HG02623 (cell line): Measurements from ENCODE around the gene TAOK2.

Experiments
- ATAC-seq: cut with Tn5 transposase; IDR thresholded peaks from one replicate; pipeline ENCODE4 v1.9.1; 2021; ENCODE audit warnings: moderate library complexity; ENCODE audit not compliant: unreplicated experiment

The TAOK2 gene

DNA sequence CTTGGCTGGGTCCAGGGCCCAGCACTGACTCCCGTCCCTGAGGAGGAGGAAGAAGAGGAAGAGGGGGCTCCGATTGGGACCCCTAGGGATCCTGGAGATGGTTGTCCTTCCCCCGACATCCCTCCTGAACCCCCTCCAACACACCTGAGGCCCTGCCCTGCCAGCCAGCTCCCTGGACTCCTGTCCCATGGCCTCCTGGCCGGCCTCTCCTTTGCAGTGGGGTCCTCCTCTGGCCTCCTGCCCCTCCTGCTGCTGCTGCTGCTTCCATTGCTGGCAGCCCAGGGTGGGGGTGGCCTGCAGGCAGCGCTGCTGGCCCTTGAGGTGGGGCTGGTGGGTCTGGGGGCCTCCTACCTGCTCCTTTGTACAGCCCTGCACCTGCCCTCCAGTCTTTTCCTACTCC lies 13.3 kb downstream of the TAOK2 start:
- ATAC-seq, result no peak

DNA sequence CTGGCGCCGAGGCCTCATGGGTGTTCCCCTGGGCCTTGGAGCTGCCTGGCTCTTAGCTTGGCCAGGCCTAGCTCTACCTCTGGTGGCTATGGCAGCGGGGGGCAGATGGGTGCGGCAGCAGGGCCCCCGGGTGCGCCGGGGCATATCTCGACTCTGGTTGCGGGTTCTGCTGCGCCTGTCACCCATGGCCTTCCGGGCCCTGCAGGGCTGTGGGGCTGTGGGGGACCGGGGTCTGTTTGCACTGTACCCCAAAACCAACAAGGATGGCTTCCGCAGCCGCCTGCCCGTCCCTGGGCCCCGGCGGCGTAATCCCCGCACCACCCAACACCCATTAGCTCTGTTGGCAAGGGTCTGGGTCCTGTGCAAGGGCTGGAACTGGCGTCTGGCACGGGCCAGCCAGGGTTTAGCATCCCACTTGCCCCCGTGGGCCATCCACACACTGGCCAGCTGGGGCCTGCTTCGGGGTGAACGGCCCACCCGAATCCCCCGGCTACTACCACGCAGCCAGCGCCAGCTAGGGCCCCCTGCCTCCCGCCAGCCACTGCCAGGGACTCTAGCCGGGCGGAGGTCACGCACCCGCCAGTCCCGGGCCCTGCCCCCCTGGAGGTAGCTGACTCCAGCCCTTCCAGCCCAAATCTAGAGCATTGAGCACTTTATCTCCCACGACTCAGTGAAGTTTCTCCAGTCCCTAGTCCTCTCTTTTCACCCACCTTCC lies 13.9 kb downstream of the TAOK2 start:
- no peak for ATAC-seq

DNA sequence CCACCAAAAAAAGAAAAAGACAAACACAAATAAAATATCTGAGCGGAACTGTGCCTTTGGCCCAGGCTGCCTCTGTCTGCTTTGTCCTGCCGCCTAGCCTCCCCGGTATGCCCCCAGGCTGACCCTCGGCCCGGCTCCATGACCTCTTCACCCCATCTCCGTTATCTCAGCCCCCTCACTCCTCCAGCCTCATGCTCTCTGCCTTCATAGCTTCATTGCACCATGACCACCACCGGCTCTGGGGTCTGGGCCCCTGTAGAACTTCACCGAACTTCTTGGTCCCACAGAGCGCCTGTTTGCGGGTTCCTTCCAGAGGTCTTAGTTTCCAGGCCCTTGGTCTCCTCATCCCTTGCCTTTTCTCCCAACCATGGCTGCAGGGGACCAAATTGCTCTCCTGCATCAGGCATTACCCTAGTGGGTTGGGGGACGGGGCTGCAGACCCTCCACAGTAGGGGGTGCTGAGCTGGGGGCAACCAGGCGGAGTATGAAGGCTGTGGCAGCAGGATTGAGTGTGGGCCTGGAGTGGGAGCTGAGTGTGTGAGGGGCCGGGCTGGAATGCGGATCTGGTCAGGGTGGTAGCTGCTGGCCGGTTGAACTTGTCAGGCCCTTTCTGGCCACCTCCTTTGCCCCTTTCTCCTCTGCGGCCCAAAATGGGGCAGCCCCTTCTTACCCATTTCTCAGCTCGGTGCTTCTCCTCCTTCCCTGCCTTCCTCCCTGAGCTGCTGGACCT lies 14.8 kb downstream of the TAOK2 start:
- ATAC-seq, result no peak

DNA sequence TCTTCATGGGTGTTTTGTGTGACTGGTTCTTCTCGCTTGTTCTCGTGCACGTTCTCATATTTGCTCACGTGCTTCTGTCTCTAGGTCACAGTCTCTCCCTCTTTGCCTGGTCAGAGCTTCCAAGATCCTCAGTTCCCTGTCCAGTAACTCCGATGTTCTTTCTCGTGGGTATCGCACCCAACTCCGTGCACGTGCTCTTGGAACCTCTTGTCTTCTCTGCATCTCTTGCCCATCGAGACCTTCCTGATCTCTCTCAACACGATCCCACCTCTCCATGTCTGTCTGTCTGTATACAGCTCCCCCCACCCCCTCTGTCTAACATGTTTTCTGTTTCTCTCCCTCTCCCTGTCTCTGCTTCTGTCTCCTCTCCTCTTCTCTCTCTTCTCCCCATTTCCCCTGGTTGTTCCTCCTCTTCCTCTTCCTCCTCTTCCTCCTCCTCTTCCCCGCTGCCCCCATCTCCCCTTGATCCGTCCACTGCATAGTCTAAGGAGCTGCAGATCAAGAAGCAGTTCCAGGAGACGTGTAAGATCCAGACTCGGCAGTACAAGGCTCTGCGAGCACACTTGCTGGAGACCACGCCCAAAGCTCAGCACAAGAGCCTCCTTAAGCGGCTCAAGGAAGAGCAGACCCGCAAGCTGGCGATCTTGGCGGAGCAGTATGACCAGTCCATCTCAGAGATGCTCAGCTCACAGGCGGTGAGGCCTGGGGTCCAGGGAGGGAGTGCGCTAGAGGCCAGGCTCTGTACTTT lies 15.6 kb downstream of the TAOK2 start:
- no peak for ATAC-seq

DNA sequence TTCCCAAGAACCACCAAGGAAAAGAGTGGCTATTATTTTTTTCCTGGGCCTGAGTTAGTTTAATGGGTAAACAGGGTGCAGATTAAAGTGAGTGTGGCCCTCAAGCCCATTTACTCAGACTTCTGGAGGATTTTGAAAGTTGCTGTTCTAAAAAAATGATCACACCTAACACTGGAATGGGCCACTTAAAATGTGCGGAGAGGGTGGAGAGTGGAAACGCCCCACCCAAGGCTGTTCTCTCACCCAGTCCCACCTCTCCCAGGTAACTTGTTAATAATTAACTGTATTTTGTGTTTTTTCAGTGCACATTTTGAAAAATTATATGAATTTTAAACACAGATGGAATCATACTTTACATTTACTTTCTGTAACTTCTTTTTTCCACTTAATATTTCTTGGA lies 16.4 kb downstream of the TAOK2 start:
- ATAC-seq, result no peak

DNA sequence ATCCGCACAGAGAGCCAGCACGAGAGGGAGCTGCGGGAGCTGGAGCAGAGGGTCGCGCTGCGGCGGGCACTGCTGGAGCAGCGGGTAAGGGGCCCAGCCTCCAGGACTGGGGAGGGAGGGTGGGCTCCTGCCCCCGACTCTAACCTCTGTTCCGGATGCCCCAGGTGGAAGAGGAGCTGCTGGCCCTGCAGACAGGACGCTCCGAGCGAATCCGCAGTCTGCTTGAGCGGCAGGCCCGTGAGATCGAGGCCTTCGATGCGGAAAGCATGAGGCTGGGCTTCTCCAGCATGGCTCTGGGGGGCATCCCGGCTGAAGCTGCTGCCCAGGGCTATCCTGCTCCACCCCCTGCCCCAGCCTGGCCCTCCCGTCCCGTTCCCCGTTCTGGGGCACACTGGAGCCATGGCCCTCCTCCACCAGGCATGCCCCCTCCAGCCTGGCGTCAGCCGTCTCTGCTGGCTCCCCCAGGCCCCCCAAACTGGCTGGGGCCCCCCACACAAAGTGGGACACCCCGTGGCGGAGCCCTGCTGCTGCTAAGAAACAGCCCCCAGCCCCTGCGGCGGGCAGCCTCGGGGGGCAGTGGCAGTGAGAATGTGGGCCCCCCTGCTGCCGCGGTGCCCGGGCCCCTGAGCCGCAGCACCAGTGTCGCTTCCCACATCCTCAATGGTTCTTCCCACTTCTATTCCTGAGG lies 17.4 kb downstream of the TAOK2 start:
- ATAC-seq, result no peak

DNA sequence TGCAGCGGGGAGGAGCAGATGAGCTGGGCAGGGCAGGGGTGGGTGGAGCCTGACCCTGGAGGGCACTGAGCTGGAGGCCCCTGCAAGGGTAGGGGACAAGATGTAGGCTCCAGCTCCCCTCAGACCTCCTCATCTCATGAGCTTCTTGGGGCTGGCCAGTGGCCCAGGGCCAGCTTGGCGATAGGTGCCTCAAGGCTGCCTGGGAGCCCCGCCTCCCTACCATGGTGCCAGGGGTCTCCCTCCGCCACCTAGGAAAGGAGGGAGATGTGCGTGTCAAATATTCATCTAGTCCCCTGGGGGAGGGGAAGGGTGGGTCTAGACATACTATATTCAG lies 17.9 kb downstream of the TAOK2 start:
- ATAC-seq, result no peak

DNA sequence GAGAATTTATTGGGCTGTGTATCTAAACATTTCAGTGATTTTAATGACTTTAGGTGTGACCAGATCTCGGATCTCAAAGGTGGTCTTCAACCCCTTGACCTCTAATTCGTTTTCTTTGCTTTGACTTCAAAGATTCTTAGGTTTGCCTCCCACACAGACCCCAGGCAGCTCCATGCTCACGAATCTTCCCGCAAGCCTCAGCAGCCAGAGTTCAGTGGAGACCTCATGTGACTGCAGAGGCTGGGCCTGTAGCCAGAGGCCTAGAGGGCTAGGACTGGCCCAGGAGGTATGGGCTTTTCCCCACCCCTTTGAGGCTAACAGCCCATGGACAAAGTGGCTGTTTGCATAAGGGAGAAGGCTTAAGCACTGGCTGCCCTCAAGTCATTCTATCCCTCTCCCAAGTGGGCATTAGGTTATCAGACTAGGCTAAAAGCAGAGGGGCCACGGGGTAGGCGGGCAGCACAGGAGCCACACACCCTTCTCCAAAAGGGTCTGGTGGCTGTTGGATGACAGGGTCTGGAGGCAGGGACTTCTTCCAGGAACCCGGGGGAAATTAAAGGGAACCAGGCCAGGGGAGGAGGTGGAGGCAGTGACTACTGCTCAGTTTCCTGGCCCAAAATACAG lies 18.8 kb downstream of the TAOK2 start:
- no peak for ATAC-seq

DNA sequence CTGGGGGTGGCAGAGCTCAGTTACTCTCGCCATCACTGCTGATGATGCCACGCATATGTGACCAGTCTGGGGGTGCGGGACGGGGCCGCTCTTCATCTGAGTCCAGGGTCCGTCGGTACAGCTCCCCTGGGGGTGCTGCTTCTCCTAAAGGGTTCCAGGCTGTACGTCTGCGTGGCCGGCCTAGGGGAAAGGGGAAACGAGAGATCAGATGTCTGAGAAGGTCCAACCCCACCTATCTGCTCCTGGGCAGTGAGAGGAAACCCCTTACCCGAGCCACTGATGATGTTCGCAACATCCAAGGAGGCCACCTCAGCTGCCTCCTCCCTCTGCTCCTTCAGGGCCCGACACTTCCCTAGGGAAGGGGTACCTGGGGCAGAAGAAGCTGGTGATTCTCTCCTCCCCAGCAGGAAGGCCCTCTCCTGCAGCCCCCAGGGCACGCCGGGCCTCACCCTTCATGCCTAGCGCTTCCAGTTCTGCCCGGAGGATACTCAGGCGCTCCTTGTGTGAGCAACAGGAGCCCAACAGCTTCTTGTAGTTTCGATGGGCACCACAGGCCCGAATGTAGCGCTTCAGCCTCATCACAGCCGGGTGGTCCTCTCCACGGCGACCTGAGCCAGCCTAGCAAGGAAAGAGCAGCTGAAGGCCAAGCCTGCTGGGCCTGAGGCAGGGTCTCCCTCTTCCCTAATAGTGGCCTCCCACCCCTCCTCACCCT lies 19.7 kb downstream of the TAOK2 start:
- no peak for ATAC-seq

DNA sequence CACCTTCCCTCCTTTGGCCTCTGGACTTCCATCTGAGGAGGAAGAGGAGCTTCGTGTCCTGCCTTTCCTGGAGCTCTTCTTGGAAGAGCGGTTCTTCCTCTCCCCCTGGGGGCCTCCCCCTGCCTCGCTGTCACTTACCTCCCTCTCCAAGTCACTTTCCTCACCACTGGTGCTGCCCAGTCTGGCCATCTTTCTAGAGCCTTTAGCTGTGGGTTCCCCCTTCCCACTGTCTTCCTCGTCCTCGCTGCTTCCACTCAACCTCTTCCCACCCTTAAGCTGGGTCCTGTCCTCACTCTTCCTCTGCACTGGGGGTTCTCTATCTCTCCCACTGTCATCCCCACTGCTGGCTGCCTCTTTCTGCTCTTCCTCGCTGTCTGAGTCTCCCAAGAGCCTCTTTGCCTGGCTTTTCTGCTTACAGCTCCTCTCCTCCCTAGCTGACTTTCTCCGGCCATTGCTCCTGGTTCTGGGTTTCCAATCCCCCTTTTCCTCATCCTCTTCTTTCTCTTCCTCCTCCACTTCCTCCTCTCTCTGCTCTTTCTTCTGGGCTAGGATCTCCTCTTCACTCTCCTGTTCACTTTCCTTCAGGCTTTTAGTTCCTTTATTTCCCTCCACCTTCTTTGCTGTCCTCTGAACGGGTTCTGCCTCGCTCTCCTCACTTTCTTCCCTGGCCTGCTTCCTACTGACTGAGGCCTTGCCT lies 20.4 kb downstream of the TAOK2 start:
- no peak for ATAC-seq

DNA sequence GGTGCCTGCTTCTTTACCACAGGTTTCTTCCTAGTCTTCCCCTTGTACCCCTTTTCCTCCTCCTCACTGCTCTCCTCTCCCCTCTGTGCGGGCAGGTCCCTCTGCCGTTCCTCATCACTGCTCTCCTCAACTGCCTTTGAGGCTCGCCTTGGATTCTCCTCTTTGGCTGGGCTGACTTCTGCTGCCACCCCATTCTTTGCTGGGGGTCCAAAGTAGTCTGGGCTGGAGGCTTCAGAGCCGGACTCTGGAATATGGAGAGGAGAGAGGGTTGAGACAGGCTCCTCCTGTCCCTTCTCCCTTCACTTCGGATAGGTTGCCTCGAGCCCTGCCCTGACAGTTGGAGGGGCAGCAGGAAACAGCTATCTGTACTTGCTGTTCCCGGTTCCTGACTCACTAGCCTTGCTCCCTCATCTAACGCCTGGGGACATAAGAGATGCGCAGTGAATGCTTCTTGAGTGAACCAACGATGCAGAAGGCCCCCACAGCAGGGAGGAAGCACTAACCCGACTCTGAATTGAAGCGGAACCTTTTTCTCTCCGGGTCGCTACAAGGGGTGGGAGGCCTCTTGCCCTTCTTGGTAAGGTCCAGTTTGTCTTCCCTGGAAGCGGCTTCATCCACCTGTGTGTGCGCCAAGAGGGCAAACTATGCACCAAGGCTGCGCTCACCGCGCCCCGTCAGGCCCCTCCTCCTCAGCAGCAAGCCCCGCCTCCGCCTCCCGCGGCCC lies 21.1 kb downstream of the TAOK2 start:
- ATAC-seq, result peak; percentile 19

DNA sequence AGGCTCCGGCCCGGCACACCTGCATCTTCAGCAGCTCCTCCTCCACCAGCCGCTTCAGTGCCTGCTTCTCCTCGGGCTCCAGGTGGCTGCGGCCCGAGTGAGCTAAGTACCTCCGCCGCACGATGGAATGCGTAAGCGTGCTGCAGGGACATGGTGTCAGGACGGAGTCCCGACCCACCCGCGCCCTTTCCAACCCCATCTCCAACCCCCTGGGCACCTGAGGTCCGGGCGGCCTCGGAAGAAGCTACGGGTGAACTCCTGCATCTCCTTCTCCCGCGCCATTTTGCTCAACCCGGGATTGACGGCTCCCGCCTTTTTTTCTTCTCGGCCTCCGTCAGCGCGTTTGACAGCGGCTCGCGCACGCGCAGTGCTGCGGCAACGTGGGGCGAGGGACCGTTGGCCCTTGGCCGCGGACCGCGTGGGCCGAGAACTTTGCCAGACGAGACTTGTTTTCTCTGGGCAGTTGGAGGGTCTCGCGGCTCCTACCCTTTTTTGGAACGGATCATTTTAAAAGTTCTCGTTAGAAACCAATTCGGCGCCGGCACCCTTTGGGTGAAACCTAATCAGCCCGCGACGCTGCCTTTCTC lies 21.7 kb downstream of the TAOK2 start, which contains the start of gene HIRIP3:
Gene HIRIP3 (minus strand): TSS at position 294 of the 587 bp plus-strand sequence. CDS start 12 bp downstream, at position 282.
- peak; percentile 46 for ATAC-seq

DNA sequence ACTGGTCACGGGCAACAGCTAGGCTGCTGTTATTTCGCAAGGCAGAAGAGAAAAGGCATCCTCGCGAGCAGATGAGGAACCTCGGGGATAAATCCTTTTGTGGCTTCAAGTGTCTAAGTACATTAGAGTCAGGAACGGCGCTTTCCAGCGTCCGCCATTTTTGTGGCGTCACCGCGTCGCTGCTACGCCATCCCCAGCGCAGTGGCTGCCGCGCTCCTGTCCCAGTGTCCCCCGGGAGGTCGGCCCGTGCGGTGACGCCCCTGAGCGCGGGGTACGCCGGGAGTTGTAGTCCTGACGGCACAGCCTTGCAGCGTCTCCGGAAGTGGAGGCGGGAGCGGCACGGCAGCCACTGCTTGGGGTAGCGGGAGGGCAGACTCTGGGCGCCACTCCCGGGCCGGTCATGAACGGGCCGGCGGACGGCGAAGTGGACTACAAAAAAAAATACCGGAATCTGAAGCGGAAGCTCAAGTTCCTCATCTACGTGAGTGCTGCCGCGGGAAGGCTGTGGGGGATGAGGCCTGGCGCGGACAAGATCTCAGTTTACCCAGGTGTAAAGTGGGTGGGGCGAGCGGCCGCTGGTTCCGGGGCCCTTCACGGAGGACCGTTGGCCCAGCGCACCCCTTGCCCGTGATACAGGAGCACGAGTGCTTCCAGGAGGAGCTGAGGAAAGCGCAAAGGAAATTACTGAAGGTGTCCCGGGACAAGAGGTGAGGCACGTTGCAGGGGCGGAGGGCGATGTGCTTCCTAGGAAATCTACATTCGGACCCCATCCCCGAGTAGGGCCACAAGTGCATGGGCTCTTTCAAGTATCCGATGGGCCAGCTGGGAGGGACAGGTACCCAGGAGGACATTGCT lies 22.5 kb downstream of the TAOK2 start, which contains the start of gene INO80E:
Gene INO80E (plus strand): TSS at position 331 of the 855 bp plus-strand sequence. CDS start 70 bp downstream, at position 401.
- ATAC-seq, result peak; percentile 82

DNA sequence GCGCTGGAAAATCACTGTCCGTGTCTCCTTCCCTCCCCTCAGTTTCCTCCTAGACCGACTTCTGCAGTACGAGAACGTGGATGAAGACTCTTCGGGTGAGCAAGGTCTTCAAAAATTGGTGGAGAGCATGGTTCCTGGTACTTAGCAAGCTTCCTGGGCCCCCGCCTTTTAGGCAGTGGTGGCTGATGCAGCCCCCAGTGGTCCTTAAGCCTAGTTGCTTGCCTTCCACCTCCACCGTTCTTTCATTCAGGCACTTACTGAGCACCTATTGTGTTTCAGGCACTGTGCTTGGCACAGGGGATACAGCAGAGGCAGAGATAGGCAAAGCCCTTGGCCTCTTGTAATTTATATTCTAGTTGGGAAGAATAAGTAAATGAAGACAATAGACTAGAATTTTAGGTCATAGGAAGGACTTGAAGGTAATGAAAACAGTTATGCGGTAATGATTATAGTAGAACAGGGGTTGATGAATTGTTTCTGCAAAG lies 23.1 kb downstream of the TAOK2 start:
- no peak for ATAC-seq

DNA sequence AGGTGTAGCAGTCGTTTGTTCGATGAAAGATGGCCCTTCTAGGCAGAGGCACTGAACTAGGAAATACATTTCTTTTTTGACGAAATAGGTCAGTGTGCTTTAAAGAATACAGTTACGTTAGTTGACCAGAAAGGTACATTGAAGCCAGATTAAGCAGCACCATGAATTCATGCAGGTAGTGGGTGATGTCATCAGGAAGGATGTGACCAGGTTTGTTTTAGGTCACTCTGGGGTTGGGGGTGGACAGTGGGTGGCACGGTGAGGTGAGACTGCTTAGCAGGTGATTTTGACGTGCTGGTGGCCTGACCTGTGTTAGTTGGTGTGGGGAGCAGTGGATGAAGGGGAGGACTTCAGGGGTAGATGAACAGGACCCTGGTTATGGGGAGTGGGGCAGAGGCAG lies 25.9 kb downstream of the TAOK2 start:
- ATAC-seq, result no peak

DNA sequence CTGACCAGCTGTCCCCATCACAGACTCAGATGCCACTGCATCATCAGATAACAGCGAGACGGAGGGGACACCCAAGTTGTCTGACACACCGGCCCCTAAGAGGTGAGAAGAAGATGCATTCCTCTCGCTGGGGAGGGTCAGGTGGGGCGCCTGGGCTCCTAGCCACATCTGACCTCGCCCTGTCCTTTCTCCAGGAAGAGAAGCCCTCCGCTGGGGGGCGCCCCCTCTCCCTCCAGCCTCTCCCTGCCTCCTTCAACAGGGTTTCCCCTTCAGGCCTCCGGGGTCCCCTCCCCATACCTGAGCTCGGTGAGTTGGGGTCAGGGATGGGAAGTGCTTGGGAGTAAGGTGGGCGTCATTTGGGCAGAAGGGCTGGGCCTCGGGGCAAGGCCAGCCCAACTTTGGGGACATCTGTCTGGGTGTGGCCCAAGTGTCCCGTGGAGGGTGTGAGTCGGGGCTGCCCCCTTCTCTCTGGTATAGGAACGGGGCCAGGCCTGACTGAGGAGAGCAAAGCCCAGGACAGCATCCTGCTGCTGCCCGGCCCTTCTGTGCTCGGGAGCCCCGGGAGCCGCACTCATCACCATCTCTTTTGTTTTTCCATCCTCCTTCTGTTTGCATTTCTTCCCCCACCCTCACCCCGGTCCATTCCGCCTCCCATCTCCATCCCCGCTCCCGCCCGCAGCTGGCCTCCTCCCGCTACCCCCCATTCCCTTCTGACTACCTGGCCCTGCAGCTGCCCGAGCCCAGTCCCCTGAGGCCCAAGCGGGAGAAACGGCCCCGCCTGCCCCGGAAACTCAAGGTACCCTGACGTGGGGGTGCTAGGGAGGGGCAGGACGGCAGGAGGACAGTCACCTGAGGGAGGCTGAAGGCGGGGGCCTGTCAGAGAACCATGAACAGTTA lies 27.3 kb downstream of the TAOK2 start:
- no peak for ATAC-seq
